NOMO-1 (cell line): ENCODE measurements around the gene GHR.

Source experiments
- DNase-seq, 2 experiments: peaks; one replicate each; lab custom pipeline; 2025; ENCODE audit not compliant: unreplicated experiment in 2 of 2; lab: John Stamatoyannopoulos, UW

Gene GHR

GRCh38 chr5:42423285-42424165 is at the start of gene GHR:
GHR (plus strand) TSS chr5:42423439; CDS start chr5:42565875, 142,436 bp downstream.
- DNase-seq = peak; percentile 58 to 80

- DNase-seq = no peak
Measured at GRCh38 chr5:42374679-42375273, 48.5 kb upstream of the GHR start.

- no peak for DNase-seq
Measured at GRCh38 chr5:42377496-42377895, 45.7 kb upstream of the GHR start.

- no peak for DNase-seq
Measured at GRCh38 chr5:42381973-42382372, 41.3 kb upstream of the GHR start.

GRCh38 chr5:42387563-42387962 is 35.7 kb upstream of the GHR start:
- DNase-seq = no peak

- no peak for DNase-seq
Measured at GRCh38 chr5:42390115-42390514, 33.1 kb upstream of the GHR start.

GRCh38 chr5:42392917-42393316 is 30.3 kb upstream of the GHR start:
- DNase-seq = no peak

- DNase-seq = no peak
Measured at GRCh38 chr5:42396111-42396510, 27.1 kb upstream of the GHR start.

- DNase-seq = no peak
Measured at GRCh38 chr5:42397267-42397666, 26.0 kb upstream of the GHR start.

- no peak for DNase-seq
Measured at GRCh38 chr5:42399702-42400101, 23.5 kb upstream of the GHR start.

- no peak for DNase-seq
Measured at GRCh38 chr5:42400474-42400873, 22.8 kb upstream of the GHR start.

GRCh38 chr5:42403236-42403635 is 20.0 kb upstream of the GHR start:
- DNase-seq = no peak

- no peak for DNase-seq
Measured at GRCh38 chr5:42404366-42404765, 18.9 kb upstream of the GHR start.

GRCh38 chr5:42419294-42419693 is 3.9 kb upstream of the GHR start:
- no peak for DNase-seq

- no peak for DNase-seq
Measured at GRCh38 chr5:42422656-42423280, 471 bp upstream of the GHR start.

GRCh38 chr5:42426016-42426415 is 2.8 kb downstream of the GHR start:
- DNase-seq = no peak

- DNase-seq = no peak
Measured at GRCh38 chr5:42429694-42430093, 6.5 kb downstream of the GHR start.

- no peak for DNase-seq
Measured at GRCh38 chr5:42434047-42434724, 10.9 kb downstream of the GHR start.

GRCh38 chr5:42436051-42436450 is 12.8 kb downstream of the GHR start:
- no peak for DNase-seq

- no peak for DNase-seq
Measured at GRCh38 chr5:42454216-42454995, 31.2 kb downstream of the GHR start.
